Omental fat pad (tissue), 4 donors: ENCODE results near the gene PIP4K2A. TPM values are rescaled to one million over a fixed set of nuclear protein-coding genes. Genes with fewer than 3 reads are reported as not detected.

Experiments
- ATAC-seq: fragments of 150-250 bp; one replicate; pipeline ENCODE4 v1.9.1; 2016; ENCODE audit warnings: mild to moderate bottlenecking, moderate library complexity; ENCODE audit not compliant: low FRiP score
- DNase-seq: peaks from one replicate; pipeline ENCODE4 v3.0.0-alpha.2; 2019; ENCODE audit warnings: low spot score
- CTCF ChIP-seq, 3 donors: fragments of 450-650 bp; IDR thresholded peaks; one replicate each; pipeline ENCODE4 v1.5.1; 2016 to 2017; ENCODE audit warnings: antibody characterized with exemption in 3 of 3, mild to moderate bottlenecking in 3 of 3, moderate library complexity in 2 of 3
- total RNA-seq, 4 donors: library from RNA; depleted of rRNA; stranded (reverse); fragments of >200 nt; gene quantifications; one replicate each; pipeline ENCODE4 v1.1.0, GENCODE V29; 2016

The PIP4K2A gene
- total RNA-seq, 4 donors from 2014 or later = 16.2 to 32.5 (median 30.4) TPM

- no peak for TF ChIP-seq CTCF (IDR thresholded peaks at IDR 0.05)
- ATAC-seq (peak; percentile 64), DNase-seq (no peak)
Measured at GRCh38 chr10:22670788-22671187, 43.6 kb downstream of the PIP4K2A start.

GRCh38 chr10:22669163-22669711, 45.1 kb downstream of the PIP4K2A start:
- TF ChIP-seq CTCF (IDR thresholded peaks at IDR 0.05) = no peak
- DNase-seq (no peak), ATAC-seq (no peak)

GRCh38 chr10:22667093-22667480, 47.3 kb downstream of the PIP4K2A start:
- no peak for ATAC-seq
- no peak for DNase-seq
- TF ChIP-seq CTCF (IDR thresholded peaks at IDR 0.05) = no peak

GRCh38 chr10:22666287-22667092, 47.9 kb downstream of the PIP4K2A start:
- DNase-seq (no peak), ATAC-seq (no peak)
- no peak for TF ChIP-seq CTCF (IDR thresholded peaks at IDR 0.05)

GRCh38 chr10:22665329-22665728, 49.0 kb downstream of the PIP4K2A start:
- TF ChIP-seq CTCF (IDR thresholded peaks at IDR 0.05) = no peak
- DNase-seq = no peak
- no peak for ATAC-seq

GRCh38 chr10:22662733-22663330, 51.5 kb downstream of the PIP4K2A start:
- TF ChIP-seq CTCF (IDR thresholded peaks at IDR 0.05) = no peak
- DNase-seq = no peak
- no peak for ATAC-seq
